ENCODE results near the gene PLCH2.

PLCH2 gene

GRCh38 chr1:2518528-2518927 is 42.4 kb downstream of the PLCH2 start:
- FAIRE-seq (no peak), DNase-seq (ENCODE audit: insufficient read length, low spot score) (no peak)
- TF ChIP-seq POLR2A (IDR thresholded peaks at IDR 0.05; ENCODE audit: low read depth, low read length): no peak

- FAIRE-seq (no peak), DNase-seq (ENCODE audit: insufficient read length, low spot score) (no peak)
- TF ChIP-seq POLR2A (IDR thresholded peaks at IDR 0.05; ENCODE audit: low read depth, low read length): no peak
Observed at GRCh38 chr1:2519029-2519685, 43.1 kb downstream of the PLCH2 start.

GRCh38 chr1:2519729-2520128 is 43.6 kb downstream of the PLCH2 start:
- TF ChIP-seq POLR2A (IDR thresholded peaks at IDR 0.05; ENCODE audit: low read depth, low read length): no peak
- FAIRE-seq: no peak
- DNase-seq (ENCODE audit: insufficient read length, low spot score): no peak

- FAIRE-seq: no peak
- DNase-seq (ENCODE audit: insufficient read length, low spot score): no peak
- no peak for TF ChIP-seq POLR2A (IDR thresholded peaks at IDR 0.05; ENCODE audit: low read depth, low read length)
Observed at GRCh38 chr1:2520206-2520605, 44.1 kb downstream of the PLCH2 start.

- DNase-seq (ENCODE audit: insufficient read length, low spot score) (no peak), FAIRE-seq (no peak)
- no peak for TF ChIP-seq POLR2A (IDR thresholded peaks at IDR 0.05; ENCODE audit: low read depth, low read length)
Observed at GRCh38 chr1:2520806-2521205, 44.7 kb downstream of the PLCH2 start.

- DNase-seq (ENCODE audit: insufficient read length, low spot score): no peak
- FAIRE-seq: no peak
Observed at GRCh38 chr1:2522230-2522629, 46.1 kb downstream of the PLCH2 start.

GRCh38 chr1:2523191-2523890 is 47.3 kb downstream of the PLCH2 start:
- TF ChIP-seq POLR2A (IDR thresholded peaks at IDR 0.05; ENCODE audit: low read depth, low read length): no peak
- FAIRE-seq: no peak
- DNase-seq (ENCODE audit: insufficient read length, low spot score): no peak

More at GRCh38 chr1:2522230-2522629, 46.1 kb downstream of the PLCH2 start:
- TF ChIP-seq POLR2A (IDR thresholded peaks at IDR 0.05; ENCODE audit: low read depth, low read length): no peak

GRCh38 chr1:2523891-2524609 is 48.0 kb downstream of the PLCH2 start:
- FAIRE-seq (no peak), DNase-seq (ENCODE audit: insufficient read length, low spot score) (no peak)
- TF ChIP-seq POLR2A (IDR thresholded peaks at IDR 0.05; ENCODE audit: low read depth, low read length): no peak

- TF ChIP-seq POLR2A (IDR thresholded peaks at IDR 0.05; ENCODE audit: low read depth, low read length): no peak
- no peak for FAIRE-seq
Observed at GRCh38 chr1:2525572-2525919, 49.5 kb downstream of the PLCH2 start.

GRCh38 chr1:2525920-2526823 is 50.1 kb downstream of the PLCH2 start, which contains the start of gene PANK4:
TSS of gene PANK4 (minus strand) at chr1:2526596. CDS start at chr1:2526587, 9 bp downstream.
- peak; percentile 49; the same call in 1 of the 2 replicates for TF ChIP-seq POLR2A (IDR thresholded peaks at IDR 0.05; ENCODE audit: low read depth, low read length)
- FAIRE-seq: no peak
- peak; percentile 91 for DNase-seq (ENCODE audit: insufficient read length, low spot score)

More at GRCh38 chr1:2525572-2525919, 49.5 kb downstream of the PLCH2 start:
- DNase-seq (ENCODE audit: insufficient read length, low spot score): no peak

- no peak for FAIRE-seq
- DNase-seq (ENCODE audit: insufficient read length, low spot score): peak; percentile 80
Observed at GRCh38 chr1:2526824-2527555, 50.9 kb downstream of the PLCH2 start.

GRCh38 chr1:2527556-2527860 is 51.4 kb downstream of the PLCH2 start:
- no peak for TF ChIP-seq POLR2A (IDR thresholded peaks at IDR 0.05; ENCODE audit: low read depth, low read length)
- DNase-seq (ENCODE audit: insufficient read length, low spot score) (no peak), FAIRE-seq (no peak)

More at GRCh38 chr1:2526824-2527555, 50.9 kb downstream of the PLCH2 start:
- no peak for TF ChIP-seq POLR2A (IDR thresholded peaks at IDR 0.05; ENCODE audit: low read depth, low read length)

- FAIRE-seq (no peak), DNase-seq (ENCODE audit: insufficient read length, low spot score) (no peak)
- no peak for TF ChIP-seq POLR2A (IDR thresholded peaks at IDR 0.05; ENCODE audit: low read depth, low read length)
Observed at GRCh38 chr1:2528016-2528415, 51.9 kb downstream of the PLCH2 start.
